Testis (tissue), 2 donors: ENCODE results near the gene YEATS2.
A peak's percentile ranks its signal among the peaks of the same experiment; 100 is the strongest.

Experiments
- CTCF ChIP-seq, 3 experiments: fragments of 450-650 bp in 2 of 3; fragments of 200-600 bp in 1 of 3; sonication (generic) in 1 of 3; IDR thresholded peaks; one replicate each; pipeline ENCODE4 v1.5.1; 2016 to 2019; ENCODE audit warnings: antibody characterized with exemption in 3 of 3, mild to moderate bottlenecking in 2 of 3, moderate library complexity in 1 of 3
- POLR2A ChIP-seq: fragments of 450-650 bp; IDR thresholded peaks from one replicate; pipeline ENCODE4 v1.6.1; 2017; ENCODE audit warnings: antibody characterized with exemption, mild to moderate bottlenecking, moderate library complexity

GRCh38 chr3:183697123-183697609 is 431 bp upstream of the YEATS2 start:
- TF ChIP-seq CTCF (IDR thresholded peaks at IDR 0.05), result peak in 1 of 3 experiments; percentile 15
- no peak for TF ChIP-seq POLR2A
